GM23338 (cell line): ENCODE results near the gene NAPG. TPM values are rescaled to one million over a fixed set of nuclear protein-coding genes. Genes with fewer than 3 reads are reported as not detected.
"Not testable (repeated sequence)": the region's sequence is repeated elsewhere in the genome, so short reads cannot be mapped to it uniquely, and the experiment has no call there.

Experiments
- ATAC-seq: fragments of 200-7000 bp; cut with Tn5 transposase; 3 replicates; pipeline ENCODE4 v1.9.1; 2020
- DNase-seq: peaks from one replicate; pipeline ENCODE4 v3.0.0-alpha.2; 2015; ENCODE audit warnings: low spot score
- H2AFZ ChIP-seq: fragments of 200-600 bp; sonication (generic); 2 replicates; pipeline ENCODE4 v1.8.0; 2016; ENCODE audit warnings: antibody characterized with exemption, mild to moderate bottlenecking, moderate library complexity
- H3F3A ChIP-seq: fragments of 200-600 bp; sonication (generic); replicated peaks from 2 replicates; pipeline ENCODE4 v1.8.0; 2017; ENCODE audit warnings: antibody characterized with exemption, mixed run types, low read depth
- H3K27ac ChIP-seq: fragments of 200-600 bp; sonication (generic); 2 replicates; pipeline ENCODE4 v1.6.1; 2016; ENCODE audit warnings: low read depth
- H3K27me3 ChIP-seq: fragments of 200-600 bp; sonication (generic); 2 replicates; pipeline ENCODE4 v1.8.0; 2016; ENCODE audit warnings: mild to moderate bottlenecking, mixed run types, moderate library complexity; ENCODE audit not compliant: insufficient read depth
- H3K36me3 ChIP-seq: fragments of 200-600 bp; sonication (generic); 2 replicates; pipeline ENCODE4 v1.8.0; 2016; ENCODE audit warnings: mild to moderate bottlenecking; ENCODE audit not compliant: insufficient read depth
- H3K4me1 ChIP-seq: fragments of 200-600 bp; sonication (generic); 2 replicates; pipeline ENCODE4 v1.8.0; 2016; ENCODE audit warnings: mild to moderate bottlenecking, moderate library complexity; ENCODE audit not compliant: insufficient read depth
- H3K4me2 ChIP-seq: fragments of 200-600 bp; sonication (generic); 2 replicates; pipeline ENCODE4 v1.7.1; 2017; ENCODE audit warnings: mixed run types
- H3K4me3 ChIP-seq: fragments of 200-600 bp; sonication (generic); 2 replicates; pipeline ENCODE4 v1.6.1; 2016; ENCODE audit warnings: mixed run types
- H3K79me2 ChIP-seq: fragments of 200-600 bp; sonication (generic); replicated peaks from 2 replicates; pipeline ENCODE4 v1.8.0; 2017; ENCODE audit warnings: mild to moderate bottlenecking; ENCODE audit not compliant: insufficient read depth
- H3K9me2 ChIP-seq: fragments of 200-600 bp; sonication (generic); 2 replicates; pipeline ENCODE4 v1.8.0; 2017; ENCODE audit not compliant: insufficient read depth
- H4K20me1 ChIP-seq: fragments of 200-600 bp; sonication (generic); replicated peaks from 2 replicates; pipeline ENCODE4 v1.8.0; 2017; ENCODE audit warnings: mild to moderate bottlenecking; ENCODE audit not compliant: insufficient read depth
- H3K27ac Mint-ChIP-seq: 2 replicates; pipeline ENCODE4 v1.8.0; 2020; ENCODE audit warnings: inconsistent platforms, mild to moderate bottlenecking, moderate library complexity, mixed read lengths
- H3K27me3 Mint-ChIP-seq: 3 replicates; pipeline ENCODE4 v1.8.0; 2022; ENCODE audit warnings: low read depth, mild to moderate bottlenecking, moderate library complexity, mixed read lengths, inconsistent platforms; ENCODE audit not compliant: insufficient read depth, poor library complexity
- H3K36me3 Mint-ChIP-seq: 3 replicates; pipeline ENCODE4 v1.8.0; 2021; ENCODE audit warnings: low read depth, mild to moderate bottlenecking, inconsistent platforms, moderate library complexity, mixed read lengths
- H3K4me1 Mint-ChIP-seq: 3 replicates; pipeline ENCODE4 v1.8.0; 2020; ENCODE audit warnings: mild to moderate bottlenecking, inconsistent platforms, mixed read lengths
- H3K4me3 Mint-ChIP-seq: 3 replicates; pipeline ENCODE4 v1.8.0; 2021; ENCODE audit warnings: moderate library complexity, mild to moderate bottlenecking, inconsistent platforms, mixed read lengths
- H3K9me3 Mint-ChIP-seq: 3 replicates; pipeline ENCODE4 v1.8.0; 2020; ENCODE audit warnings: moderate library complexity, mild to moderate bottlenecking, inconsistent platforms, mixed read lengths
- polyA plus RNA-seq: library from polyadenylated mRNA; unstranded; fragments of >200 nt; fragmentation: Nextera tagmentation; extraction: Ambion mirVana; gene quantifications from 2 replicates; pipeline ENCODE4 v1.2.1, GENCODE V29; 2016
- total RNA-seq: library from RNA; depleted of rRNA; stranded (reverse); fragments of >200 nt; shearing (Covaris generic); gene quantifications from 2 replicates; pipeline ENCODE4 v1.2.3, GENCODE V29; 2014; rRNA removed

NAPG gene
- total and polyA plus RNA-seq, 2 experiments from 2014 or later: 26.8 to 40.1 TPM

- not testable (repeated sequence) for H3K9me3 Mint-ChIP-seq, H3K9me2 ChIP-seq, H3K4me1 ChIP-seq, H3K4me1 Mint-ChIP-seq, H2AFZ ChIP-seq, H3K36me3 ChIP-seq, H3K79me2 ChIP-seq, H3K27ac ChIP-seq, H3K4me3 ChIP-seq, H3K27me3 Mint-ChIP-seq, H4K20me1 ChIP-seq, H3F3A ChIP-seq, DNase-seq, H3K4me2 ChIP-seq, H3K4me3 Mint-ChIP-seq, ATAC-seq, H3K27me3 ChIP-seq, H3K36me3 Mint-ChIP-seq, H3K27ac Mint-ChIP-seq
Measured at GRCh38 chr18:10595917-10596316, 70.1 kb downstream of the NAPG start.

GRCh38 chr18:10597695-10598094 is 71.9 kb downstream of the NAPG start:
- H3K27ac Mint-ChIP-seq, H3K4me1 ChIP-seq, H3K36me3 Mint-ChIP-seq, H3F3A ChIP-seq, H3K4me1 Mint-ChIP-seq, H3K4me3 ChIP-seq, DNase-seq, H2AFZ ChIP-seq, H3K4me2 ChIP-seq, H3K4me3 Mint-ChIP-seq, H3K9me3 Mint-ChIP-seq, H3K79me2 ChIP-seq, H3K27me3 Mint-ChIP-seq, H3K36me3 ChIP-seq, H4K20me1 ChIP-seq, H3K27me3 ChIP-seq, ATAC-seq, H3K27ac ChIP-seq, H3K9me2 ChIP-seq: not testable (repeated sequence)

GRCh38 chr18:10600701-10601100 is 74.9 kb downstream of the NAPG start:
- H3K4me1 ChIP-seq, ATAC-seq, H3K27ac Mint-ChIP-seq, H3K9me2 ChIP-seq, H4K20me1 ChIP-seq, DNase-seq, H3K4me3 Mint-ChIP-seq, H3K4me2 ChIP-seq, H3K27ac ChIP-seq, H3K4me3 ChIP-seq, H2AFZ ChIP-seq, H3K27me3 ChIP-seq, H3K36me3 ChIP-seq, H3K4me1 Mint-ChIP-seq, H3K79me2 ChIP-seq, H3F3A ChIP-seq, H3K27me3 Mint-ChIP-seq: not testable (repeated sequence)
- Mint-ChIP-seq H3K9me3 (peaks cover 28% of the 10 kb centered on the region), H3K36me3 (peaks cover 25% of the 10 kb centered on the region)

Other genes starting within 250 kb of the NAPG start
- 0.97 and 1.0 TPM in 2 replicates for gene APCDD1, start 71.4 kb upstream of the NAPG start, total RNA-seq
- gene APCDD1, start 71.4 kb upstream of the NAPG start, polyA plus RNA-seq: 0.31 and 0.61 TPM in 2 replicates